Neural cell (in vitro differentiated cells): Measurements from ENCODE around the gene MAST2. TPM values are rescaled to one million over a fixed set of nuclear protein-coding genes. Genes with fewer than 3 reads are reported as not detected.

Experiments used
- H2AFZ ChIP-seq: fragments of 200-600, 300-800 bp; sonication (generic), shearing (Covaris generic); 2 replicates; pipeline ENCODE4 v1.6.0; 2014; ENCODE audit warnings: low read depth, mild to moderate bottlenecking, antibody characterized with exemption, low read length, moderate library complexity
- H3F3A ChIP-seq: fragments of 200-600 bp; shearing (Covaris generic); 2 replicates; pipeline ENCODE4 v1.6.1; 2016; ENCODE audit warnings: mild to moderate bottlenecking, moderate library complexity, mixed read lengths, antibody characterized with exemption, low read length; ENCODE audit not compliant: insufficient read depth, poor library complexity, severe bottlenecking
- H3K27ac ChIP-seq: fragments of 200-600, 300-800 bp; sonication (generic), shearing (Covaris generic); 2 replicates; pipeline ENCODE4 v1.5.1; 2014; ENCODE audit warnings: mild to moderate bottlenecking, low read length, moderate library complexity
- H3K27me3 ChIP-seq: fragments of 300-800, 200-600 bp; sonication (generic), shearing (Covaris generic); 2 replicates; pipeline ENCODE4 v1.6.0; 2014; ENCODE audit warnings: mild to moderate bottlenecking, low read depth, low read length, moderate library complexity; ENCODE audit not compliant: insufficient read depth
- H3K36me3 ChIP-seq: fragments of 300-800, 200-600 bp; sonication (generic), shearing (Covaris generic); 2 replicates; pipeline ENCODE4 v1.5.1; 2014; ENCODE audit warnings: mild to moderate bottlenecking, antibody characterized with exemption, low read length, moderate library complexity; ENCODE audit not compliant: insufficient read depth
- H3K4me2 ChIP-seq: fragments of 300-800, 200-600 bp; sonication (generic), shearing (Covaris generic); 2 replicates; pipeline ENCODE4 v1.6.0; 2014; ENCODE audit warnings: mild to moderate bottlenecking, low read length
- H3K4me3 ChIP-seq: fragments of 300-800, 200-600 bp; sonication (generic), shearing (Covaris generic); 2 replicates; pipeline ENCODE4 v1.5.1; 2014; ENCODE audit warnings: mild to moderate bottlenecking, low read length, moderate library complexity
- H3K79me2 ChIP-seq: fragments of 200-600 bp; shearing (Covaris generic); replicated peaks from 2 replicates; pipeline ENCODE4 v1.6.0; 2014; ENCODE audit warnings: mild to moderate bottlenecking, low read length, moderate library complexity; ENCODE audit not compliant: insufficient read depth
- H3K9ac ChIP-seq: fragments of 300-800, 200-600 bp; sonication (generic), shearing (Covaris generic); 2 replicates; pipeline ENCODE4 v1.6.1; 2016; ENCODE audit warnings: mild to moderate bottlenecking, low read length, mixed read lengths
- H3K9me2 ChIP-seq: fragments of 200-600 bp; shearing (Covaris generic); 2 replicates; pipeline ENCODE4 v1.6.1; 2016; ENCODE audit warnings: mild to moderate bottlenecking, low read length, mixed read lengths; ENCODE audit not compliant: insufficient read depth
- H3K9me3 ChIP-seq: fragments of 200-600, 300-800 bp; sonication (generic), shearing (Covaris generic); 2 replicates; pipeline ENCODE4 v1.6.1; 2016; ENCODE audit warnings: mild to moderate bottlenecking, mixed run types, low read length, moderate library complexity, mixed read lengths
- H4K20me1 ChIP-seq: fragments of 200-600 bp; shearing (Covaris generic); 2 replicates; pipeline ENCODE4 v1.6.1; 2016; ENCODE audit warnings: mild to moderate bottlenecking, mixed run types; ENCODE audit not compliant: insufficient read depth
- CTCF ChIP-seq: fragments of 450-650 bp; IDR thresholded peaks from 2 replicates; pipeline ENCODE4 v1.5.1; 2014; ENCODE audit warnings: antibody characterized with exemption, mild to moderate bottlenecking, moderate library complexity; ENCODE audit not compliant: poor library complexity, severe bottlenecking
- EP300 ChIP-seq: fragments of 450-650 bp; conservative IDR thresholded peaks from 2 replicates; pipeline ENCODE4 v1.6.1; 2014; ENCODE audit warnings: antibody characterized with exemption, mild to moderate bottlenecking, moderate library complexity; ENCODE audit not compliant: poor library complexity, severe bottlenecking
- EZH2 ChIP-seq: fragments of 200-600, 300-800 bp; shearing (Covaris generic), sonication (generic); IDR thresholded peaks from 2 replicates; pipeline ENCODE4 v1.6.1; 2014; ENCODE audit warnings: antibody characterized with exemption, low read length, borderline replicate concordance, mild to moderate bottlenecking; ENCODE audit not compliant: insufficient read depth, poor library complexity, severe bottlenecking
- MXI1 ChIP-seq: fragments of 450-650 bp; conservative IDR thresholded peaks from 2 replicates; pipeline ENCODE4 v1.6.1; 2014; ENCODE audit warnings: antibody characterized with exemption, mild to moderate bottlenecking; ENCODE audit not compliant: poor library complexity, severe bottlenecking
- POLR2AphosphoS5 ChIP-seq: IDR thresholded peaks from 2 replicates; pipeline ENCODE4 v1.6.1; 2012
- RAD21 ChIP-seq: fragments of 450-650 bp; conservative IDR thresholded peaks from 2 replicates; pipeline ENCODE4 v1.6.1; 2014; ENCODE audit warnings: antibody characterized with exemption, mild to moderate bottlenecking, moderate library complexity
- REST ChIP-seq: IDR thresholded peaks from 2 replicates; pipeline ENCODE4 v1.6.1; 2012; ENCODE audit warnings: borderline replicate concordance
- SMC3 ChIP-seq: fragments of 450-650 bp; conservative IDR thresholded peaks from 2 replicates; pipeline ENCODE4 v1.6.1; 2014; ENCODE audit warnings: antibody characterized with exemption, mild to moderate bottlenecking, moderate library complexity; ENCODE audit not compliant: poor library complexity
- TAF1 ChIP-seq: IDR thresholded peaks from 2 replicates; pipeline ENCODE4 v1.6.1; 2012; ENCODE audit warnings: low read depth
- polyA plus RNA-seq: library from polyadenylated mRNA; depleted of rRNA; stranded (reverse); fragments of >200 nt; gene quantifications from 2 replicates; pipeline ENCODE4 v1.2.3, GENCODE V29; 2014

The MAST2 gene
- polyA plus RNA-seq, 1 donor from 2014 or later, result 22.2 TPM

- Histone ChIP-seq H2AFZ (no peak overlapping the region), H3K27ac (no peak overlapping the region), H4K20me1 (no peaks in the 10 kb centered on the region), H3K9ac (no peak overlapping the region), H3F3A (no peaks in the 10 kb centered on the region), H3K27me3 (no peaks in the 10 kb centered on the region), H3K79me2 (no peaks in the 10 kb centered on the region), H3K9me3 (no peaks in the 10 kb centered on the region), H3K9me2 (no peaks in the 10 kb centered on the region), H3K36me3 (no peaks in the 10 kb centered on the region), H3K4me2 (no peak overlapping the region), H3K4me3 (no peak overlapping the region)
- TF ChIP-seq EZH2, result no peak
These were observed 148.7 kb downstream of the MAST2 start for GRCh38 chr1:45952072-45952471.

- no peak for TF ChIP-seq EP300
- TF ChIP-seq POLR2AphosphoS5, result no peak
- TF ChIP-seq MXI1, result no peak
- no peak for TF ChIP-seq TAF1
- TF ChIP-seq CTCF, result no peak
- TF ChIP-seq SMC3, result no peak
- TF ChIP-seq EZH2, result no peak
- no peak for TF ChIP-seq RAD21
- no peak for TF ChIP-seq REST
- H3K9ac ChIP-seq, result no peak overlapping the region
- H3K4me3 ChIP-seq, result no peak overlapping the region
- no peak overlapping the region for H2AFZ ChIP-seq
- no peaks in the 10 kb centered on the region for H3K27me3 ChIP-seq
- H3K9me3 ChIP-seq, result no peaks in the 10 kb centered on the region
- no peak overlapping the region for H3K27ac ChIP-seq
- no peaks in the 10 kb centered on the region for H4K20me1 ChIP-seq
- H3F3A ChIP-seq, result no peaks in the 10 kb centered on the region
- H3K79me2 ChIP-seq, result no peaks in the 10 kb centered on the region
- no peaks in the 10 kb centered on the region for H3K9me2 ChIP-seq
- H3K36me3 ChIP-seq, result no peaks in the 10 kb centered on the region
- no peak overlapping the region for H3K4me2 ChIP-seq
These were observed 150.8 kb downstream of the MAST2 start for GRCh38 chr1:45953934-45954847.
